Midbrain (tissue), 1 donor: Measurements from ENCODE around the gene APLP2.
A peak's percentile ranks its signal among the peaks of the same experiment; 100 is the strongest.

Source experiments
- DNase-seq: peaks from one replicate; lab custom pipeline; 2025; lab: John Stamatoyannopoulos, UW

APLP2 gene

GRCh38 chr11:130118165-130118564, 48.5 kb downstream of the APLP2 start:
- DNase-seq: no peak

- DNase-seq: no peak
Observed at GRCh38 chr11:130118636-130119387, 49.1 kb downstream of the APLP2 start.

- no peak for DNase-seq
Observed at GRCh38 chr11:130120045-130120444, 50.4 kb downstream of the APLP2 start.

- no peak for DNase-seq
Observed at GRCh38 chr11:130121445-130121978, 51.8 kb downstream of the APLP2 start.

GRCh38 chr11:130122141-130122575, 52.5 kb downstream of the APLP2 start:
- DNase-seq: no peak

- DNase-seq: no peak
Observed at GRCh38 chr11:130123414-130124040, 53.8 kb downstream of the APLP2 start.

DNA sequence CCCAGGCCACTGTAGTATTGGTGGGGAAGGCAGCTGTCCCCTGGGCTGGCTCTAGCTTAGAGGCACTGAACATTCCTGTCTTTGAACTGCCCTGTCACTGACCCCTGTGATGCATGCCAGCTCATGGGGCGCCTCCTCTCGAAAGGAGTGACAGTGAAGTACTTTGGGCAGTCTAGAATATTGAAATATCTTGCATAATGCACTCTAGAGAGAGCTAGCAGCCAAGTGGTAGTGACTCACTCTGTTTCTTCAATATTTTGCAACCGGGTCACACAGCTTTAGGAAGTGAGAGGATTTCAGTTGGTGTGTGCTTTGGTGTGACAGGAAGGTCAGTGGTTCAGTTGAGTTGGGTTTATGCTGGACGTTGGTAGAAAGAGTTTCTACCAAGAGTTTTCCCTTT, 54.4 kb downstream of the APLP2 start:
- peak; percentile 49 for DNase-seq

DNA sequence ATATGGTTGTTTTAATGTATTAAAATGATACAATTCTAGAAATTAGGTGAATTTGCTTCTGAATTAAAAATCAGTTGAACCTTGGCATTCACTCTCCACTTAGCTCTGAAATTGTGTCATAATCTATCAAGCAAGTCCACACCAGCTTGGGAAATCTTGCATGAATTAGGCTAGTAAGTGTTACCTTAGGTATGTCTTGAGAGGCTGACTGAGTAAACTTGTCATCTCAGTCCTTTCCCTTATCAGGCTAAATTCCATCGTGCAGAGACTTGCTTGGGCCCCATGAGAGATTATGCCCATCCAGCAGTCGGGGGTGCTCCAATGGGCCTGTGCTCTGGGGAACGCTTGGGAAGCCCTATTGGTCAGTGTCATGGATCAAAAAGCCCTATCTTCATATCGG, 55.9 kb downstream of the APLP2 start:
- no peak for DNase-seq

DNA sequence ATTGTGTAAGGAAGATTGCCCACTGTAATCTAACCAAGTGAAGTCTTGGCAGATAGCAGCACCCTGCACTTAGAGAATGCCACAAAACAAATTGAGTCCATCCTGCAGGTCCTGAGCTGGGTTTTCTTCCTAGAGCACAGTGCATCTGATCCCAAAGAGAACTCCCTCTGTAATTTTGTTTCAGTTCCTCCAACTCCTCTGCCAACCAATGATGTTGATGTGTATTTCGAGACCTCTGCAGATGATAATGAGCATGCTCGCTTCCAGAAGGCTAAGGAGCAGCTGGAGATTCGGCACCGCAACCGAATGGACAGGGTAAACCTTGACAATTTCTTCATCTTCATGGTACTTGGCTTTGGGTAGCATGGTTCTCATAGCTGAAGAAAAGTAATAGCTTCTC, 56.8 kb downstream of the APLP2 start:
- no peak for DNase-seq

GRCh38 chr11:130127509-130127908, 57.8 kb downstream of the APLP2 start:
- no peak for DNase-seq

DNA sequence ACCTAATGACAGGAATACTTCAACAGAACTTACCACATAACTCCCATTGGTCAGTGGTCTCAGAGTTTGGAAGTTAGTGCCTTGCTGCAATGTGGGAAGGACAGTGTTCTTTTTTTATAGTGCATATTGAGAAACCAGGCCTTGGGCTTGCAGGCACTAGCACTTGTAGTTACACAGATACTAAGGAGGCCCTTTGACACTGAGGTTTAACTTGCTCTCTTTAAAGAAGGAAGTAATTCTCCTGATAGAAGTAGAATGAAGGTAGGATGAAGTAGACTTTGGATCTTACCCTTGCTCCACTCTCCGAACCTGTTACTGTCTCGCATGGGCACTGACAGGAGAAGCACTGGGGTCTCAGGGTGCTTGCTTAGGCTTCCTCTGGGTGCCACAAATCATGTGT, 58.9 kb downstream of the APLP2 start:
- no peak for DNase-seq

GRCh38 chr11:130129922-130130321, 60.2 kb downstream of the APLP2 start:
- no peak for DNase-seq

DNA sequence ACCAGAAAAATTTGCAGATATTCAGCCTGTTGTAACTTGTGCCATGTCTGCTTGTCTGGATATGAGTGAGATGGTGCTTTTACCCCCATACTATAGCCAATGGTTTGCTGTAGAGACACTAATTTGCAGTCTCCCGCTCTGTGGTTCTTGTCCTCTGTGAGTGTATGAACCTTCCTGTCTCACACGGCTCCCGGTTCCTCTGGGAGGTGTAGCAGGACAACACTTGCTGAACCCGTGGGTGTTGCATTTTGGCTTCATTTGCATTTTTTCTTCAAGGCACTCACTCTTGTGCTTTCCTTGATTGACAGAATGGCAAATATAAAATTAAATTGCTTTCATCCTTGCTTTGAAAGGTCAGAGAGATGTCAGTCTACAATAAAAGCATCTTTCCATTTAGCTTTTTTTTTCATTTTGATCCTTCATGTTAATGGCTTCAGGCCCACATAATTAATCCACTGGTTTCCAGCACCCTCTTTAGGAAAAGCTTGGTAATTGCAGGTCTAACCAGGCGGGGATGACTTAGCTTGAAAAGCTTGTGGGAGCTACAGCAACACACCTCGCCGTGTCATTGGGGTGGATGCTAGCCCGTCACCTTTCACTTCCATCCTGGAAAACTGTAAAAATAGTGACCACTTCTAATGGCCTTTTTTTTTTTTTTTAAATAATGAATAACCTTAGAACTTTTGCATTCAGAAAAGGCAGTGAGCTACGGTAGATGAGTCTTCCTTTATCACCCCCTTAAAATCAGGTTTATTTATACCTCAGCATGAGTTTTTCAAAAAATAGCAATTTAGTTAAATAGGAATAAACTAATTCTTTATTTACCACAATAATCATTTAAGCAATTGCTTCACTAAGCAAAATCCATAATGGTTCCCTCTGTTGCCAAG, 62.5 kb downstream of the APLP2 start:
- peak; percentile 18 for DNase-seq

- no peak for DNase-seq
Observed at GRCh38 chr11:130133716-130134115, 64.0 kb downstream of the APLP2 start.

- DNase-seq: no peak
Observed at GRCh38 chr11:130136107-130136506, 66.4 kb downstream of the APLP2 start.

DNA sequence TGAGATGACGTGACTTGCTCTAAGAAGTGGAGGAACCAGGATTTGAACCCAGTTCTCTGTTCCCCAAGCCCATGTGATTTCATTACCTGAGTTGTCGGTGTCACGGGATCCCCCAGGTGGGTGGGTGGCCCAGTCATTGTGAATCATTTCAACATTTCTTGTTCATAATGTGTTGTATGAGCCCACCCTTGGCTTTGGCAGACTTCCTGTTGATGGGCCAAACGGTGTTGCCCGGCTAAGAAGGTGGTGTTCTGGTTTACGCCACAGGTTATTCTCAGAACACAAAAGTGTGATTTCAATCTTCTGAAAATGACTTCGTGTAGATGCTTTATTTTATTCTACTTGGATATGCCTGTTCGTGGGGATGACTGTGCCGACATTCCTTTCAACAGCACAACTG, 68.3 kb downstream of the APLP2 start:
- no peak for DNase-seq

DNA sequence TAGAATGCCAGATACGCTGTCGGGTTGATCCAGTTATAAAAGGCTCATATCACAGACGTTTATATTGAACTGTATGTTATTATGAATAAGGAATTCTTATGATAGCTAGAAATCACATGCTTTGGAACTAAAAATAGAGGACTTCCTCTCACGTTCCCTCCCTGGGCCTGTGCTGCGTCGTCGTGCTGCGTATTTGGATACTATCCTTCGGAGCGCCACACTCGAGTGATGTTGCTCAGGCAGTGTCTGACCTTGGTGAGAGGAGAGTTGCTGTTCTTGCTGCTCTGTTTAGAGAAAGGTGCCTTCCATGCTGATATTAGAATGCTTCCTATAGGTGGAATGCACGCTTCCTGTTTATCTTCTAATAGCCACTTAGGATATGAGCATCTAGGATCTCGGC, 69.7 kb downstream of the APLP2 start:
- no peak for DNase-seq

GRCh38 chr11:130141561-130142341, 72.1 kb downstream of the APLP2 start:
- DNase-seq: no peak

DNA sequence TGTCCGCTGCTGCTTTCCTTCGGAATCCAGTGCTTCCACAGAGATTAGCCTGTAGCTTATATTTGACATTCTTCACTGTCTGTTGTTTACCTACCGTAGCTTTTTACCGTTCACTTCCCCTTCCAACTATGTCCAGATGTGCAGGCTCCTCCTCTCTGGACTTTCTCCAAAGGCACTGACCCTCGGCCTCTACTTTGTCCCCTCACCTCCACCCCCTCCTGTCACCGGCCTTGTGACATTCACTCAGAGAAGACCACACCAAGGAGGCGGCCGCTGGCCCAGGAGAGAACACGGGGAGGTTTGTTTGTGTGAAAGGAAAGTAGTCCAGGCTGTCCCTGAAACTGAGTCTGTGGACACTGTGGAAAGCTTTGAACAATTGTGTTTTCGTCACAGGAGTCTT, 74.4 kb downstream of the APLP2 start:
- DNase-seq: peak; percentile 48

GRCh38 chr11:130144861-130145281, 75.2 kb downstream of the APLP2 start:
- DNase-seq: no peak

GRCh38 chr11:130145311-130145812, 75.7 kb downstream of the APLP2 start:
- no peak for DNase-seq
